ACC112 (cell line): ENCODE measurements around the gene CCDC116.

ENCODE experiments used
- H2AFZ ChIP-seq: fragments of 200-600 bp; sonication (generic); one replicate; pipeline ENCODE4 v1.6.0; 2017; ENCODE audit warnings: antibody characterized with exemption, low read length; ENCODE audit not compliant: unreplicated experiment
- H3K27ac ChIP-seq: fragments of 200-600 bp; sonication (generic); 2 replicates; pipeline ENCODE4 v1.5.1; 2014; ENCODE audit warnings: low read depth, mild to moderate bottlenecking, antibody characterized with exemption, low read length, moderate library complexity
- H3K27me3 ChIP-seq: fragments of 200-600 bp; sonication (generic); 2 replicates; pipeline ENCODE4 v1.6.1; 2014; ENCODE audit warnings: mild to moderate bottlenecking, antibody characterized with exemption, low read length, moderate library complexity, mixed read lengths; ENCODE audit not compliant: insufficient read depth
- H3K36me3 ChIP-seq: fragments of 200-600 bp; sonication (generic); 2 replicates; pipeline ENCODE4 v1.6.1; 2016; ENCODE audit warnings: mild to moderate bottlenecking, antibody characterized with exemption, low read length, moderate library complexity, mixed read lengths; ENCODE audit not compliant: insufficient read depth
- H3K4me1 ChIP-seq: fragments of 200-600 bp; sonication (generic); one replicate; pipeline ENCODE4 v1.6.1; 2016; ENCODE audit warnings: low read length, mixed read lengths; ENCODE audit not compliant: insufficient read depth, unreplicated experiment, control insufficient read depth
- H3K4me3 ChIP-seq: fragments of 200-600 bp; sonication (generic); 2 replicates; pipeline ENCODE4 v1.5.1; 2014; ENCODE audit warnings: mild to moderate bottlenecking, low read depth, low read length
- H3K79me2 ChIP-seq: fragments of 200-600 bp; sonication (generic); one replicate; pipeline ENCODE4 v1.6.0; 2016; ENCODE audit warnings: low read length; ENCODE audit not compliant: control insufficient read depth, unreplicated experiment, insufficient read depth

CCDC116 gene

GRCh38 chr22:21632237-21632895 lies at the start of gene CCDC116:
TSS of gene CCDC116 (plus strand) at chr22:21632760. CDS start at chr22:21633182, 422 bp downstream.
- Histone ChIP-seq H3K36me3 (no peaks in the 10 kb centered on the region), H3K4me1 (no peaks in the 10 kb centered on the region), H2AFZ (no peak within 1 kb of the TSS), H3K4me3 (no peak within 1 kb of the TSS), H3K27ac (no peak within 1 kb of the TSS), H3K27me3 (no peaks in the 10 kb centered on the region), H3K79me2 (peaks cover 16% of the 10 kb centered on the region)

- Histone ChIP-seq H3K36me3 (no peaks in the 10 kb centered on the region), H3K79me2 (peaks cover 77% of the 10 kb centered on the region), H3K27ac (no peak overlapping the region), H3K4me1 (no peaks in the 10 kb centered on the region), H3K4me3 (no peak overlapping the region), H2AFZ (no peak overlapping the region), H3K27me3 (no peaks in the 10 kb centered on the region)
Observed at GRCh38 chr22:21582801-21583740, 49.5 kb upstream of the CCDC116 start.

- no peak overlapping the region for H2AFZ ChIP-seq
- peaks cover 71% of the 10 kb centered on the region for H3K79me2 ChIP-seq
- H3K4me1 ChIP-seq, result no peaks in the 10 kb centered on the region
- H3K27ac ChIP-seq, result no peak overlapping the region
- H3K27me3 ChIP-seq, result no peaks in the 10 kb centered on the region
- no peaks in the 10 kb centered on the region for H3K36me3 ChIP-seq
- H3K4me3 ChIP-seq, result no peak overlapping the region
Observed at GRCh38 chr22:21585389-21585788, 47.2 kb upstream of the CCDC116 start.

- Histone ChIP-seq H3K36me3 (no peaks in the 10 kb centered on the region), H3K27ac (no peak overlapping the region), H3K27me3 (no peaks in the 10 kb centered on the region), H3K79me2 (peaks cover 69% of the 10 kb centered on the region), H3K4me3 (no peak overlapping the region), H3K4me1 (no peaks in the 10 kb centered on the region), H2AFZ (no peak overlapping the region)
Observed at GRCh38 chr22:21587803-21588611, 44.6 kb upstream of the CCDC116 start.

- Histone ChIP-seq H3K27ac (no peak overlapping the region), H3K36me3 (no peaks in the 10 kb centered on the region), H3K79me2 (peaks cover 75% of the 10 kb centered on the region), H2AFZ (no peak overlapping the region), H3K27me3 (no peaks in the 10 kb centered on the region), H3K4me3 (no peak overlapping the region), H3K4me1 (no peaks in the 10 kb centered on the region)
Observed at GRCh38 chr22:21589396-21589795, 43.2 kb upstream of the CCDC116 start.

GRCh38 chr22:21590809-21591641 lies 41.5 kb upstream of the CCDC116 start:
- Histone ChIP-seq H2AFZ (no peak overlapping the region), H3K36me3 (no peaks in the 10 kb centered on the region), H3K79me2 (peaks cover 72% of the 10 kb centered on the region), H3K4me1 (no peaks in the 10 kb centered on the region), H3K27me3 (no peaks in the 10 kb centered on the region), H3K4me3 (no peak overlapping the region), H3K27ac (no peak overlapping the region)

- peaks cover 73% of the 10 kb centered on the region for H3K79me2 ChIP-seq
Observed at GRCh38 chr22:21591695-21592094, 40.9 kb upstream of the CCDC116 start.

GRCh38 chr22:21592422-21592821 lies 40.1 kb upstream of the CCDC116 start:
- Histone ChIP-seq H3K79me2 (peaks cover 75% of the 10 kb centered on the region), H3K36me3 (no peaks in the 10 kb centered on the region), H3K4me3 (no peak overlapping the region), H3K27me3 (no peaks in the 10 kb centered on the region), H3K4me1 (no peaks in the 10 kb centered on the region), H3K27ac (no peak overlapping the region), H2AFZ (no peak overlapping the region)

More at GRCh38 chr22:21591695-21592094, 40.9 kb upstream of the CCDC116 start:
- Histone ChIP-seq H3K36me3 (no peaks in the 10 kb centered on the region), H3K4me1 (no peaks in the 10 kb centered on the region), H3K4me3 (no peak overlapping the region), H3K27ac (no peak overlapping the region), H3K27me3 (no peaks in the 10 kb centered on the region), H2AFZ (no peak overlapping the region)

GRCh38 chr22:21593406-21594232 lies 38.9 kb upstream of the CCDC116 start:
- Histone ChIP-seq H3K4me3 (no peak overlapping the region), H3K36me3 (no peaks in the 10 kb centered on the region), H3K4me1 (no peaks in the 10 kb centered on the region), H3K79me2 (peaks cover 70% of the 10 kb centered on the region), H3K27me3 (no peaks in the 10 kb centered on the region), H3K27ac (no peak overlapping the region), H2AFZ (no peak overlapping the region)
